GM19438 (cell line): ENCODE data around the gene OR2T35.

Experiments
- ATAC-seq: cut with Tn5 transposase; IDR thresholded peaks from one replicate; pipeline ENCODE4 v1.9.1; 2021; ENCODE audit warnings: low read depth; ENCODE audit not compliant: unreplicated experiment

Gene OR2T35

DNA sequence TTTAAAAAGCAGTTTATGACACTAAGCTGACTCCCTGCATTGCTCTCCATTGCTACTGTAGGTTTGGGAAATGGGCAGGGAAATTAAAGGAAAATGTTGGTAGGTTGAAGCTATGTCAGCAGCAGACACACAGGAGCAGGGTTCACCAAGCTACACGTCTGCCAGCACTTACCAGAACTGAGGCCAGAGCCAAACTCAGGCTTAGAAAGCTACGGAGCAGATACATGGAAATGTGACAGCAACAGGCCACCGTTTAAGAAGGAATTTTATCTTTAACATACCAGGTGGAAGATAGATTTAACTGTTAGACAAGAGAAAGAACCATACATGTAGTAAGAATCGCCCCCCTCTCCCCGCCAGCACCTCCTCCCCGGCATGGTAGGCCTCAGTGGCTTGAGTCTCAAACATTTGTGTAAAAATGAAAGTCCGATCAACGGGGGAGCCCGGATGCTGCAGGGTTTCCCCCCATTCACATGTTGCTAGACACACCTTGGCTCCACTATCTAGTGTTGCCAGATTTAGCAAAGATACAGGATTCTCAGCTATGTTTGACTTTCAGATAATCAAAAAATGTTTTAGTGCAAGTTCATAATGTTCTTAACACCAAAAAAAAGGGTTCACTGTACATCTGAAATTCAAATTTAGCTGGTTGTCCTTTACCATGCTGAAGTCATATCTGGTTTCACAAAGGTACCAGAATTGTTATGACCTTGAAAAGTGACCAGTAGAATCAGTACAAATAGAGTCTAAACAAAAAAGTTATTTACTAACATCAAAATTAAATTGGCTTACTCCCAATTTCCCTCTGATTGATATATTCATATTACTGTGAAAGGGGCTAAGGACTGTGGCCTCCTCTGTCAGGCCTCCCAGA is 16.9 kb downstream of the OR2T35 start:
- peak; percentile 94 for ATAC-seq

DNA sequence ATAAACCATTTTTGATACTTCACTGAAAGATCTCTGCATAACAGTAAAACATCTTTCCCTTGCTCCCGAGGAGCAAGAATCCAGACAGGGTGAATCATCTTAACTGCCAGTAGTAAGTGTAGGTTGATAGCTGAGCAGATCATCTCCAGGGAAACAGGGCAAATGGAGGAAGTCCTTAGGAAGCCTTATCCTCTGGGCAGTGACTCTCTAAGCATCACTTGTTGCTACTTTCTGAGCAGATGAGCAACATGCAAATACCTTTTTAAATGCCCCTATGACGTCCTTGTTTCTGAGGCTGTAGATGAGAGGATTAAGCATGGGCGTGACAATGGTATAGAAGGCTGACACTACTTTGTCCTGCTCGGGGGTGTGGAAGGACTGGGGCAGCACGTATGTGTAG is 19.1 kb downstream of the OR2T35 start:
- no peak for ATAC-seq

DNA sequence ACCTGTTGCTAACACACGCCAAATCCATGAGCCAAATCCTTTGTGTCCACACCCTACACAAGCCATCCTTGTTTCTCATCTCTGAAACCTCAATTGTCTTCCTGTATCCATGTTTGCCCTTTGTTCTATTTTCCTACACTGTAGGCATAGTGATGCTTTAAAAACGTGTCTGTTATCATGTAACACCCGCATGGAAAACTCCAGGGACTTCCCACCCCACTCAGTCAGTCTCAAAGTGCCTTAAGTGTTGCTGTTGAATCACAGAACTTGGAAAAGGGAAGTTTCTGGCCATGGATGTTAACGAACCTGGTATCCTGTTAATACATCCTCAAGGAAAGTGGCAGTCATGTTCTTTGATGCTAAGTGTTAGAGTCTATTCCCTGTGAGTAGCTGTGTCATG is 19.9 kb downstream of the OR2T35 start:
- no peak for ATAC-seq

DNA sequence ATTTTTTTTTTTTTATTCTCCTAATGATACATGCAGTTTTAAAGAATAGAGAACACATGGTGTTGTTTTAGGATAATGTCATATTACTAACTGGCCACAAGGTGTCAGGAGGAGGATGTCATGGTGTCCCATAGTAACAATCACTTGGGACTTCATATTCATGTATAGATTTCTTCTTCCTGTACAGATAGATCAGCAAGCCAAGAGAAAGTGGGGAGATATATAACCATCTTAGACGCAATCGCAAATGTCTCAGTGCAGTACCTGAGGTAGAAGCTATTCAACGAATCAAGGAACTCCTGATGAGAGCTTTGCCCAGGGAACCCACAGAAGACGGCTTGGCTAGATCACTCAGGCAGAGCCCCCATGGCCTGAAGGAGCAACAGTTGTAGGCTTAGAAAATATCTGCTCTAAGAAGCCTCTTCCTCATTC is 22.5 kb downstream of the OR2T35 start:
- ATAC-seq, result peak; percentile 91

DNA sequence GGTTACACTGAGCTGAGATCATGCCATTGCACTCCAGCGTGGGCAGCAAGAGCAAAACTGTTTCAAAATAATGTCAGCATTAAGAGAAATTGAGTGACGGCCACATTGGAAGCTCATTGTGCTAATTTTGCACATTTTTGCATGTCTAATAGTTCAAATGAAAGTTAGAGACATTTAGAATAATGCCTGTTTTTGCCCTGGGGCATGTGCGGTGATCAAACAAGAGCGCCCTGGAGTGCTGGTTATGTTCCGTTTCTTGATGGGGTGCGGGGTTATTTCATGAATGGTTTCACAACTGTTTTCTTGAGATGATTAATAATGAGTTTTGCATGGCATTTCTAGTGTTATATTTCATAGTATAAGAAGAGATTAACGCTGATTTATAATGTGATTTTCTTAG is 23.3 kb downstream of the OR2T35 start:
- ATAC-seq, result no peak

DNA sequence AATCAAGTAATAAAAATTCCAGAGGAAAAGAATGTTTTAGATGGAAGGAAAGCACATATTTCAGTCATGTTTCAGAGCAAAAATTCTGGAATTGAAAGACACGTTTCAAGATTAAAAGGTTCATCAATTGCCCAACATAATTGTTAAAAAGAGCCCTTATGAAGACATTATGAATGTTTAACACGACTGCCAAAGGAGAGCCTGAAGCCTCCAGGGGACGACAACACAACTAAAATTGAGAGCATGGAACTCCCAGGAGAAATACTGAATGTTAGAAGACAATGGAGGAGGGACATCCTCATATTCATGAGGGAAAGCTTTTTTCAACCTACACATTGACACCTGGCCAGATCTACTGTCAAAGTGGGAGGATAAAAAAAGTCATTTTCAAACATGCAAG is 26.2 kb downstream of the OR2T35 start:
- ATAC-seq, result no peak

DNA sequence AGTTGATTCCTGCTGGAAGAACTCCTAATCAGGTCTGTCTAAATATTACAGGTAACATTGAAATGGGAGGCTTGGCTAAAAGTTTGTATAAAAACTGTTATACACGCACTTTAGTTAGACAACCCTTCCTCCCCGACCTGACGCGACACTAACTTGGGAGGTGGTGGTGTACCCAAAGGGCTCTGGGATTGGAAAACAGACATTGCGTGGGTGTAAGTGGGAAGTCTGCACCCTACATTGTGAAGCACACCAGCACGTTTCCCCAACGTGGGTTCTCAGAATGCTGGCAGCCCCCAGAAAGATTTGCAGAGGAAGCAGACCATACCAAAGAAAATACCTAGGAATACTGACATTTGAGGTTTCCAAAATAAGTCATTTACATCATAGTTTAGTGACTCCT is 27.0 kb downstream of the OR2T35 start:
- ATAC-seq, result no peak

DNA sequence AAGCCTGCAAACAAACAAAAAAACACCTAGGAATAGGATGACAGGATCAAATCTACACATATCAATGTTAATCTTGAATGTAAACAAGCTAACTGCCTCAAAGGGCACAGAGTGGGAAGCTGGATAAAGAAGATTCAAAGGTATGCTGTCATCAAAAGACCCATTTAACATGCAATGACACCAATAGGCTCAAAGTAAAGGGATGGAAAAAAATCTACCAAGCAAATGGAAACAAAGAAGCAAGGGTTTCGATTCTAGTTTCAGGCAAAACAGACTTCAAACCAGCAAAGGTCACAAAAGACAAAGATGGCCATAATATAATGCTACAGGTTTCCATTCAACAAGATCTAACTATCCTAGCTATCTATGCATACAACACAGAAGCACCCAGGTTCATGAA is 31.3 kb downstream of the OR2T35 start:
- no peak for ATAC-seq

DNA sequence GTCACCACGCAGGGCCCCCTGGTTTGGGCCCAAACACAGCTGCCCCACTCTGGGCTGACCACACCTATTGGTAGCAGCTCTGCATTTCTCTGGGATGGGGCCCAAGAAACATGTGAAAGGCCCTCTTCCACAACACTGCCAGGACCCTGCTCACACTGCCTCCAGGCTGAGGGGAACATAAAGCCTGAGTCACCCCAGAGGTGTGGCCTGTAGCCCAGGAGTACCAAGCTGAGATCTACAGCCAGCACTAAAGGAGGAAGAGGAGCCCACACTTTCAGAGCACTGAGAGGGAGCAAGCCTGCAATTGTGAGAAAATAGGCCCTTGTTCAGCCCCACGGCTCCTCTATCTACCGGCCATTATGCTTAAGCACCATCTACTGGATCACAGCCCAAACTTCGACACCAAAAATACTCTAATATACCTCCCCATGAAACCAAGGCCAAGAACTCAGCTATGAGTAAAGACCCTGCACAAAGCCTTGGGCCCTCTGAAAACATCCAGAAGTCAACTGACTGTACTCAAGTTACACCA is 33.1 kb downstream of the OR2T35 start:
- ATAC-seq, result no peak

DNA sequence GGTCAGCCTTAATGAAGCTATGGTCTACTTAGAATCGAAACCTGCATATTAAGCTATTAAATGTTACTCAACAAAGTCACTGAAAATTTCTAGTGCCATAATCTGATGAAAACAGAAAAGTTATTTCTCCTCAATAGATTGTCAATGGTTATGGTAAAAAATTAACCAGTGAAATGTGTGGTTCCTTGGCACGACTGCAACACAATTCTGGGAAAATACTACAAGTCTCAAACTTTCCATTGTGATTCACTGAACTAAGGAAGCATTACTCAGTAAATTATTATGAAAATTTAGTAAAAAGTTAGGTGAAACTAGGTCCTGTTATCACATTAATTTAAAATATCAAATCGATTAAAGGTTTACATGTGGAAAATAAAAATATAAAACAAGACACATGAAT is 34.8 kb downstream of the OR2T35 start:
- ATAC-seq, result no peak

DNA sequence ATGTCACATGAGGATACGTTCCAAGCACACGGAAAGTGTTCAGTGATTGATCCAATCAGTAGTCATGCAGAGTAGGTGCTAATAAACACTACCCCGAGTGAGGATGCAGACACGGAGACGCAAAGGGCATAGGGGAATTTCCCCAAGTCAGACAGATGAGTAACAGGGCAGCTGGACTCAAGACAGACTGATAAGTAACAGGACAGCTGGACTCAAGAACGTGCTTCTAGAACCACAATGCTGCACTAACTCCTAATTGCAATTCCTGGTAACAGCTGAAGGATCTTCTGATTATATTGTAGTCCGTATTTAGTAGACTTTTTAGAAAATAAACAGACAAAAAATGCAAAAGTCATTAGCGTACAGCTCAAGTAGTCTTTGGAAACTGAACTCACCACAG is 45.7 kb downstream of the OR2T35 start:
- ATAC-seq, result no peak

DNA sequence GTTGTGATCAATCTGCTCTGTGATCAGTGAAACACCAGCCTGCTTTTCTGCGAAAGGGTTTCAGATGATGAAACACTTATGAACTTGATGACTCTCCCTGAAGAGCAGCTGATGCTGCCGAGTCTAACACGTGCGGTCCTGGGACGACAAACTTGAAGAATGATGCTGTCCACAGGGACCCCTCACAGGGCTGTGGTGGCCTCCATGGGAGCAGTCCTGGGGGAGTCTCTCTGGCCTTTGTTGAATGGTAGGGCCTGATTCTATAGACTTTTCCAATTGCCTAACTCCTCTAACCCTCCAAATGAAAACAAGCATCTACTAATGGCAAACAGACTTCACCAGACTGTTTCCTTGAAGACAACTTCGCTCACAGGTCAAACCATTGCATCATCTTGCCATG is 47.5 kb downstream of the OR2T35 start, which contains the start of gene OR2T10:
Gene OR2T10, minus strand, starts transcription at position 112 of the 400 bp plus-strand sequence. CDS start 3,932 bp downstream, outside the sequence.
- ATAC-seq, result no peak

DNA sequence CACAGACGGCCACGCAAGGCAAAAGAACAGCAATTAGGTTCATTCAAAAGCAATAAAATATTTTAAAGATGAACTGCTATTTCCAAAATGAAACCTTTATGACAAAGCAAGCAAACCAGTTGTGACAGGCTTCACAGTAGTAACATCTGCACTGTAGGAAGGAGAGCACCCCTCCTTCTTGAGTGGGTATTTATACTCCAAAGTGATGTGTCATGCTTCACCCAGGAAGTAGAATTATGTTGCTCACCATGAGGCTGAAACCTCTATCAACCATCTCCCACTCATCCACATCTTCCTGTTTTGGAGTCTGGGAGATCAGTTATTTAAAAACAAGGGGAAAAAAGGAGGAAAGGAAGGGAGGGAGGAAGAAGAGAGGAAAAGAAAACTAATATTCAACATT is 48.5 kb downstream of the OR2T35 start:
- ATAC-seq, result no peak

DNA sequence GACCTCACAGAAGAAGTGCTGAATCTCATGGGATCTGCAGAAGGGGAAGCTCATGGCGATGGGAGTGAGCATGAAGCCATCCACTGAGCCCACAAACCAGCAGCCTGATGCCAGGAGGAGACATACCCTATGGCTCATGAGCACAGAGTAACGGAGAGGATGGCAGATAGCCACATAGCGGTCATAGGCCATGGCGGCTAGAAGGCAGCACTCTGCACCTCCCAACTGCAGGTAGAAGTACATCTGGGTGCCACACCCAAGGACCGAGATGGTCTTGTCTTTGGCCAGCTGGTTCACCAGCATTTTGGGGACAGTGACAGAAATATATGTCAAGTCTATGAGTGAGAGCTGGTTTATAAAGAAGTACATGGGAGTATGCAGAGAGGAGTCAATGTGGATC is 51.9 kb downstream of the OR2T35 start:
- ATAC-seq, result no peak

DNA sequence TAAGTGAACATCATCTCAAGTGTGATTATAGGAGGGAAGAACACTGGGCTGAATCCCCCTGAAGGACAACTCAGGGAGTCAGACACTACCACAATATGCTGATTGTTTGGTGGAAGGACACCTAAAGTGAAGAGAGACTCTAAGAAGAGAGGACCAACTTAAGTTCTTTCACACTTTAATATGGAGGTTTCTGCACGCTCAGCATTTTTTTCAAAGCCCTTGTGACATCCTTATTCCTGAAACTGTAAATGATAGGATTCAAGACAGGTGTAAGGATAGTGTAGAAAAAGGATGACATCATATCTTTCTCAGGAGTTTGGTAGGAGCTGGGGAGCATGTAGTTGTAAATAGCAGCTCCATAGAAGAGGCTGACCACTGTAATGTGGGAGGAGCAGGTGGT is 52.4 kb downstream of the OR2T35 start:
- ATAC-seq, result no peak

DNA sequence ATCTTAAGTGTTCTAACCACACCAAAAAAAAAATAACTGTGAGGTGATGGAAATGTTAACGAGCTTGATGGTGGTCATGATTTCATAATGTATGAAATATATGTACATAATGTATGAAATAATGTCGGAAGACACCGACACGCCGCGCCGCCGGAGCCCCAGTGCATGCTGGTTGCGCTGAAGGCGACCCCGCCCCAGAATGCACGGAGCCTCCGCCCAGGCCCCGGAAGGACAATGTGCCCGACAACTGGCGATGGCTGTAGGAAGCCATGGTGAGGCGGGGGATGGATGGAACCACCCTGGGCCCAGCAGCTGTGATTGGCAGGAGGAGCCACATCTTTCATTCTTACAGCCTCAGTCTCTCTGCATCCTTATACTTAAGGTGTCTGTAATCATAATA is 55.0 kb downstream of the OR2T35 start:
- ATAC-seq, result no peak

DNA sequence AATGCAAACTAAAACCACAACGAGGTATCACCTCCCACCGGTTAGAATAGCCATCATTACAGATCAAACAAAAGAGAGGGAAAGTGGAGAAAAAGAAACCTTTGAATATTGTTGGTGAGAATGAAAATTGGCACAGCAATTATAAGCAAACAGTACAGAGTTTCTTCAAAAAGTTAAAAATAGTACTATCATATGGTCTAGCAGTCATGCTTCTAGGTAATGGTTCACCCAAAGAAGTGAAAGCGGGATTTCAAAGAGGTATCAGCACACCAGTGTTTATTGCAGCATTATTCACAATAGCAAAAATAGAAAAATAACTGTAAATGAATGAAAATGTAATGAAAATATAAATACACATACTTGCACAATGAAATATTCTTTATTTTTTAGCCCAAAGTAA is 55.7 kb downstream of the OR2T35 start:
- ATAC-seq, result no peak
